ENCODE measurements around the gene NARF. TPM values are rescaled to one million over a fixed set of nuclear protein-coding genes. Genes with fewer than 3 reads are reported as not detected.
"Not testable (repeated sequence)": the region's sequence is repeated elsewhere in the genome, so short reads cannot be mapped to it uniquely, and the experiment has no call there.

The NARF gene
- total RNA-seq: 100 to 1,000 TPM; 101 to 110 TPM

GRCh38 chr17:82458179-82458884, at the start of gene NARF:
Gene NARF (plus strand): TSS chr17:82458741. CDS start chr17:82458804, 63 bp downstream.
- peak within 1 kb of the TSS; percentile 97 for H3K27ac Mint-ChIP-seq
- ChIA-PET CTCF (interaction anchor here (1.3 kb wide), 1 partner anchor 12 kb away, joined by 4 read pairs; no protein-coding TSS in a partner anchor), POLR2A (interaction anchor here (1.2 to 3.1 kb wide), 4 partner anchors 9 to 61 kb away, joined by 4 to 22 read pairs (median 8); partner anchors contain the start of gene FOXK2)
- H3K36me3 Mint-ChIP-seq: peaks cover 30% of the 10 kb centered on the region
- DNase-seq: peak; percentile 97
- no peaks in the 10 kb centered on the region for H3K27me3 Mint-ChIP-seq
- peak within 1 kb of the TSS; percentile 78 for H3K4me3 Mint-ChIP-seq
- H3K9me3 Mint-ChIP-seq: no peaks in the 10 kb centered on the region
- intact Hi-C loops (cut with micrococcal nuclease): loop anchor here (1.0 to 10.0 kb wide), 6 partner anchors 8 to 364 kb away; partner anchors contain the start of genes CYBC1, FASN, FOXK2 and HEXD
- peaks cover 40% of the 10 kb centered on the region for H3K4me1 Mint-ChIP-seq (ENCODE audit: low read depth)

GRCh38 chr17:82408938-82409318, 49.6 kb upstream of the NARF start:
- no peaks in the 10 kb centered on the region for H3K9me3 Mint-ChIP-seq
- intact Hi-C loops (cut with micrococcal nuclease): no loop called here
- no peak for DNase-seq
- H3K36me3 Mint-ChIP-seq: peaks cover 4% of the 10 kb centered on the region
- POLR2A ChIA-PET: no interaction called here
- peaks cover 5% of the 10 kb centered on the region for H3K4me1 Mint-ChIP-seq (ENCODE audit: low read depth)
- H3K27me3 Mint-ChIP-seq: no peaks in the 10 kb centered on the region
- H3K4me3 Mint-ChIP-seq: no peak overlapping the region
- no peak overlapping the region for H3K27ac Mint-ChIP-seq
- CTCF ChIA-PET: interaction anchor here (1.0 kb wide), 1 partner anchor 56 kb away, joined by 4 read pairs; no protein-coding TSS in a partner anchor

DNA sequence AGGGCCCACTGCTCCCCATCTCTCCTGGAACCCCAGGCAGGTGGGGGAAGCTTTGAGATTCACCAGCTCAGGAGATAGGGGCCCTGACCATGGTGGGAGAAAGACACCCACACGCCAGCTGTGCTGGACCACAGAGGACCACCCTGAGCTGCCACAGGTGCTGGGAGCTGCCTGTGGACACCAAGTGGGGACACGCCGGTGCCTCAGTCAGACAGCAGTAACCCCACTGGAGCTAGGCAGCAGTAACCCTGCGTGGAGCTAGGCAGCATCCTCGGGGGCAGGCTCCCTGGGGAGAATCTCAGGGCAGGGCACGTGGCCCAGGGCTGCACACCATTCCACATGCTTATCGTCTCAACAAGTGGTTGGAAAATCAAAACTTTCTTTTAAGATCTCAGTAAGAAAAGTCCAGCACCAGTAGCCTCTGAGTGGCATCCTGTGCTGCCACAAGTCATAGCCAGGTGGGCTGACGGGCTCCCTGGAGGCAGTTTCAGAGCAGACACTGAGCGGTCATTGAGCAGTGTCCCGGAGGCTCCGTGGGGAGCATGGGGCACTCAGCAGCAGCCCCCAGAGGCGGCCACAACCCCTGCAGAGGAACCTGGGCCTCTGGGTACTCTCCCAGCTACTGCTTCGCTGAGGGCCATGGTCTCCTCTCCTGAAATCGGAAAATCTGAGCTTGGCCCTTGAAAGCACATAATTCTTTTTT, 48.4 kb upstream of the NARF start:
- intact Hi-C loops (cut with micrococcal nuclease): loop anchor here (10.0 kb wide), 1 partner anchor 375 kb away; the partner anchor contains the start of genes DCXR and RAC3
- Mint-ChIP-seq H3K4me1 (ENCODE audit: low read depth) (peaks cover 14% of the 10 kb centered on the region), H3K27ac (no peak overlapping the region), H3K27me3 (no peaks in the 10 kb centered on the region), H3K4me3 (no peak overlapping the region), H3K36me3 (peaks cover 6% of the 10 kb centered on the region), H3K9me3 (no peaks in the 10 kb centered on the region)
- CTCF ChIA-PET: interaction anchor here (0.6 to 1.5 kb wide), 4 partner anchors 14 to 365 kb away, joined by 3 to 6 read pairs (median 4); no protein-coding TSS in a partner anchor
- POLR2A ChIA-PET: no interaction called here
- DNase-seq: no peak

DNA sequence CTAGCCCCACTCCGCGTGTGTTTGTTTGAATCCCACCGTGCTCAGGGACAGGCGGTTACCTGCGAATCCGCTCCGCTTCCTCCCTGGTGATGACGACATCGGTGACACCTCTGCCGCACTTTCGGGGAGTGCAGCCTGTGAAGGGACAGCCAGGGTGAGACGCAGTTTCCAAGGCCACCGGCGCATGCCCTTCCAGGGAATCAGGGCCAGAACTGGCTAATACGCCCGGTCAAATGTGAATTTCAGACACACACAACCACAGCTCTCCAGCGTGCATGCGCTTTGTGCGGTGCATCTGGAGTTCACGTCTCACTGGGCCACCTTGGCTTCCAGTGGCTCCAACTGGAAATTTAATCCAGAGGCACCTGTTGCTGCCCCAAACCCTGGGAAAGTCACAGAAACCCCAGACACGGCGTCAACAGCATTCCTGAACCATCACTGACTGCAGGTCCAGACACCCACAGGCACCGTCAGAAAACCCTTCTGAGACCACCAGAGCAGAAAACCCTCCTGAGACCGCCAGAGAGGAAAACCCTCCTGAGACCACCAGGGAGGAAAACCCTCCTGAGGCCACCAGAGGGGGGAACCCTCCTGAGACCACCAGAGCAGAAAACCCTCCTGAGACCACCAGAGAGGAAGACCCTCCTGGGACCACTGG, 47.0 kb upstream of the NARF start:
- H3K9me3 Mint-ChIP-seq: no peaks in the 10 kb centered on the region
- POLR2A ChIA-PET: no interaction called here
- H3K27me3 Mint-ChIP-seq: no peaks in the 10 kb centered on the region
- no peak overlapping the region for H3K27ac Mint-ChIP-seq
- intact Hi-C loops (cut with micrococcal nuclease): loop anchor here (10.0 kb wide), 1 partner anchor 377 kb away; the partner anchor contains the start of genes DCXR and RAC3
- H3K36me3 Mint-ChIP-seq: peaks cover 5% of the 10 kb centered on the region
- no peak overlapping the region for H3K4me3 Mint-ChIP-seq
- H3K4me1 Mint-ChIP-seq (ENCODE audit: low read depth): peaks cover 18% of the 10 kb centered on the region
- CTCF ChIA-PET: interaction anchor here (1.1 to 1.5 kb wide), 2 partner anchors 13 to 60 kb away, joined by 3 to 6 read pairs; no protein-coding TSS in a partner anchor
- no peak for DNase-seq

GRCh38 chr17:82412081-82412480, 46.5 kb upstream of the NARF start:
- H3K9me3 Mint-ChIP-seq, CTCF ChIA-PET, H3K27ac Mint-ChIP-seq, POLR2A ChIA-PET, DNase-seq, H3K27me3 Mint-ChIP-seq, H3K4me3 Mint-ChIP-seq, H3K36me3 Mint-ChIP-seq: not testable (repeated sequence)
- intact Hi-C loops (cut with micrococcal nuclease): loop anchor here (10.0 kb wide), 1 partner anchor 377 kb away; the partner anchor contains the start of genes DCXR and RAC3
- peaks cover 18% of the 10 kb centered on the region for H3K4me1 Mint-ChIP-seq (ENCODE audit: low read depth)

- H3K4me3 Mint-ChIP-seq: no peak overlapping the region
- peaks cover 17% of the 10 kb centered on the region for H3K4me1 Mint-ChIP-seq (ENCODE audit: low read depth)
- H3K9me3 Mint-ChIP-seq: no peaks in the 10 kb centered on the region
- no peak for DNase-seq
- intact Hi-C loops (cut with micrococcal nuclease): loop anchor here (10.0 kb wide), 1 partner anchor 378 kb away; the partner anchor contains the start of genes DCXR and RAC3
- no peak overlapping the region for H3K27ac Mint-ChIP-seq
- ChIA-PET CTCF (interaction anchor here (0.8 to 1.2 kb wide), 4 partner anchors 49 to 382 kb away, joined by 3 to 5 read pairs (median 3); partner anchors contain the start of gene RAC3), POLR2A (interaction anchor here (0.9 kb wide), 1 partner anchor 121 kb away, joined by 3 read pairs; no protein-coding TSS in a partner anchor)
- no peaks in the 10 kb centered on the region for H3K27me3 Mint-ChIP-seq
- H3K36me3 Mint-ChIP-seq: peaks cover 5% of the 10 kb centered on the region
Observed at GRCh38 chr17:82412535-82413520, 45.7 kb upstream of the NARF start.

GRCh38 chr17:82414548-82415281, 43.8 kb upstream of the NARF start:
- POLR2A ChIA-PET: interaction anchor here (0.8 kb wide), 1 partner anchor 173 kb away, joined by 3 read pairs; no protein-coding TSS in a partner anchor
- H3K4me3 Mint-ChIP-seq: no peak overlapping the region
- peaks cover 23% of the 10 kb centered on the region for H3K4me1 Mint-ChIP-seq (ENCODE audit: low read depth)
- intact Hi-C loops (cut with micrococcal nuclease): loop anchor here (1.0 to 10.0 kb wide), 2 partner anchors 63 to 380 kb away; partner anchors contain the start of genes DCXR and RAC3
- H3K36me3 Mint-ChIP-seq: peaks cover 2% of the 10 kb centered on the region
- peak; percentile 83 for DNase-seq
- CTCF ChIA-PET: interaction anchor here (0.8 to 1.9 kb wide), 10 partner anchors 10 to 384 kb away, joined by 3 to 6 read pairs (median 4); partner anchors contain the start of gene RAC3
- no peaks in the 10 kb centered on the region for H3K9me3 Mint-ChIP-seq
- no peaks in the 10 kb centered on the region for H3K27me3 Mint-ChIP-seq
- H3K27ac Mint-ChIP-seq: no peak overlapping the region

DNA sequence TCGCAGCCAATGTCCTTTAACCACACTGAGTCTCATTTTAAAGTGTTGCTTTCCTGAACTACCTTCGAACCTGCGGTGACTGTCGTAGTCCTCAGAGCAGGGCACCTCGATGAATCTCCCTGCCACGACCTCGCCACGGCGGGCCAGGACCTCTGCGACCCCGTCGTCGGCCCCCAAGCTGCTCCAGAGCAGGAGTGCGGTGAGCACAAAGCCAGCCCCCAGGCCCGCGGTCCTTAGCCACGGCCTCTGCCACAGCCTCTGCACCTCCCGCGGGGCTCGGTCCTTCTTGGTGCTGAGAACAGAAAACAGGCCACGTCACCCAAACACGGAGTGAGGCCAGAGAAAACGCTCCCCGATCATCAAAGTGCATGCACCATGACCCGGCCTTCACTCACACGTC, 43.2 kb upstream of the NARF start:
- no peak overlapping the region for H3K4me3 Mint-ChIP-seq
- intact Hi-C loops (cut with micrococcal nuclease): loop anchor here (10.0 kb wide), 1 partner anchor 381 kb away; the partner anchor contains the start of genes DCXR and RAC3
- ChIA-PET CTCF (interaction anchor here (1.1 to 1.9 kb wide), 5 partner anchors 10 to 209 kb away, joined by 4 to 6 read pairs (median 5); no protein-coding TSS in a partner anchor), POLR2A (interaction anchor here (0.8 kb wide), 1 partner anchor 173 kb away, joined by 3 read pairs; no protein-coding TSS in a partner anchor)
- no peak for DNase-seq
- H3K27ac Mint-ChIP-seq: no peak overlapping the region
- H3K9me3 Mint-ChIP-seq: no peaks in the 10 kb centered on the region
- H3K36me3 Mint-ChIP-seq: peaks cover 9% of the 10 kb centered on the region
- H3K27me3 Mint-ChIP-seq: no peaks in the 10 kb centered on the region
- H3K4me1 Mint-ChIP-seq (ENCODE audit: low read depth): peaks cover 29% of the 10 kb centered on the region

DNA sequence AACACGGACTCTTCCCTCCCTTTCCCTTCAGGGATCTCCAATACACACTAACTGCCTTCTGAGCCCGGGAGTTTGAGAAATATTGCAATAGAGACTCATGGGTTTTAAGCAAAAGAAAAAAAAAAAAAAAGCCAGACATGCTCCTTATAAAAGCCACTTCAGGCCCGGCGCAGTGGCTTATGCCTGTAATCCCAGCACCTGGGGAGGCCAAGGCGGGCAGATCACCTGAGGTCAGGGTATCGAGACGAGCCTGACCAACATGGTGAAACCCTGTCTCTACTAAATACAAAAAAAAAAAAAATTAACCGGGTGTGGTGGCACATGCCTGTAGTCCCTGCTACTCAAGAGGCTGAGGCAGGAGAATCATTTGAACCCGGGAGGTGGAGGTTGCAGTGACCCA, 42.8 kb upstream of the NARF start:
- intact Hi-C loops (cut with micrococcal nuclease): loop anchor here (10.0 kb wide), 1 partner anchor 381 kb away; the partner anchor contains the start of genes DCXR and RAC3

DNA sequence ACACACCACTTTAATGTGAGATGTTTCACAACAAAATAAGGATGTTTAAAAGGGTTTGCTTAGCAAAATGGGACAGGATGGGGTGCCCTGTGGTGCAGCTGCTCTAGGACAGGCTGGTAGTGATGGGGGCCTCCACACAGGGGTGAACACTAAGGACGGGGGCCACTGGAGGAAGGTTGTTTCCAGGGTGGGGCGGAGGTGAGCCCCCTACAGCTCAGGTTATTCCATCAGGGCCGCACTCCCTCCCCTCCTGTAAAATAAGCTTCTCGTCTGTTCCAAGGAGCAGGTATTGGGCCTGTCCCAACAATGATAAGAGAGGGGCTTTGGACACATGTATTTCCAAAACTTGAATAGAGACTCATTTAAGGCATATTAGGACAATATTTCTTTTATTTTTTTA, 42.3 kb upstream of the NARF start:
- intact Hi-C loops (cut with micrococcal nuclease): loop anchor here (10.0 kb wide), 1 partner anchor 381 kb away; the partner anchor contains the start of genes DCXR and RAC3
- H3K4me1 Mint-ChIP-seq (ENCODE audit: low read depth): peaks cover 29% of the 10 kb centered on the region
- ChIA-PET CTCF (interaction anchor here (1.9 kb wide), 1 partner anchor 67 kb away, joined by 8 read pairs; no protein-coding TSS in a partner anchor), POLR2A (no interaction called here)
- H3K9me3 Mint-ChIP-seq: no peaks in the 10 kb centered on the region
- no peak overlapping the region for H3K27ac Mint-ChIP-seq
- no peak for DNase-seq
- H3K36me3 Mint-ChIP-seq: peaks cover 10% of the 10 kb centered on the region
- no peaks in the 10 kb centered on the region for H3K27me3 Mint-ChIP-seq
- H3K4me3 Mint-ChIP-seq: no peak overlapping the region

More for the DNA sequence above, 42.8 kb upstream of the NARF start:
- no peak for DNase-seq
- Mint-ChIP-seq H3K4me1 (ENCODE audit: low read depth) (peaks cover 29% of the 10 kb centered on the region), H3K27ac (no peak overlapping the region), H3K9me3 (no peaks in the 10 kb centered on the region), H3K4me3 (no peak overlapping the region), H3K27me3 (no peaks in the 10 kb centered on the region), H3K36me3 (peaks cover 9% of the 10 kb centered on the region)
- POLR2A ChIA-PET: no interaction called here
- CTCF ChIA-PET: no interaction called here

All from activated CD4-positive, alpha-beta memory T cell treated with anti-CD3 and anti-CD28 coated beads for 36 hours (primary cell).